IMR-90 (cell line): ENCODE data around the gene KIF4B. TPM values are rescaled to one million over a fixed set of nuclear protein-coding genes. Genes with fewer than 3 reads are reported as not detected.

Experiments
- ATAC-seq: fragments of 200-7000 bp; cut with Tn5 transposase; 2 replicates; pipeline ENCODE4 v1.9.1; 2020; ENCODE audit warnings: low read depth, mild to moderate bottlenecking, moderate library complexity
- BruUV-seq: library from RNA; stranded (reverse); fragments of 400-500 nt; replicated peaks from 2 replicates; lab custom pipeline; 2021; lab: Mats Ljungman, UMichigan
- CTCF ChIA-PET: fragments of 300-600 bp; formaldehyde crosslinking; extraction: SDS; loops from one replicate; lab custom pipeline; 2021; ENCODE audit warnings: antibody characterized with exemption; lab: Yijun Ruan, JAX
- POLR2A ChIA-PET: fragments of 300-600 bp; sonication (Branson Sonifier 250); formaldehyde crosslinking; loops from one replicate; lab custom pipeline; 2022; ENCODE audit warnings: antibody characterized with exemption; ENCODE audit not compliant: unreplicated experiment; lab: Charles Lee
- DNase-seq: peaks from one replicate; pipeline ENCODE4 v3.0.0; 2013
- H2AFZ ChIP-seq: replicated peaks from 2 replicates; pipeline ENCODE3; 2013; ENCODE audit warnings: low read length, mild to moderate bottlenecking; ENCODE audit not compliant: poor library complexity
- H2AK5ac ChIP-seq: 2 replicates; pipeline ENCODE4 v1.6.1; 2013; ENCODE audit warnings: low read depth, low read length, inconsistent platforms
- H2AK9ac ChIP-seq: replicated peaks from 2 replicates; pipeline ENCODE3; 2013; ENCODE audit warnings: mild to moderate bottlenecking, low read depth, low read length, moderate library complexity; ENCODE audit not compliant: poor library complexity
- H2BK120ac ChIP-seq: 2 replicates; pipeline ENCODE4 v1.6.1; 2013; ENCODE audit warnings: low read depth, low read length, inconsistent platforms
- H2BK15ac ChIP-seq: 3 replicates; pipeline ENCODE4 v1.6.1; 2013; ENCODE audit warnings: low read depth, low read length, inconsistent platforms
- H2BK20ac ChIP-seq: 2 replicates; pipeline ENCODE4 v1.6.1; 2013; ENCODE audit warnings: low read depth, mild to moderate bottlenecking, inconsistent platforms, low read length, moderate library complexity
- H2BK5ac ChIP-seq: 2 replicates; pipeline ENCODE4 v1.6.1; 2013; ENCODE audit warnings: mild to moderate bottlenecking, low read depth, low read length, inconsistent platforms; ENCODE audit not compliant: poor library complexity, severe bottlenecking
- H3K14ac ChIP-seq: replicated peaks from 2 replicates; pipeline ENCODE4 v1.6.1; 2013; ENCODE audit warnings: low read depth, low read length, inconsistent platforms
- H3K18ac ChIP-seq: 2 replicates; pipeline ENCODE4 v1.6.1; 2013; ENCODE audit warnings: low read depth, low read length, control low read depth
- H3K23ac ChIP-seq: 2 replicates; pipeline ENCODE4 v1.6.1; 2013; ENCODE audit warnings: low read depth, low read length, inconsistent platforms
- H3K27ac ChIP-seq: 2 replicates; pipeline ENCODE4 v1.5.1; 2013; ENCODE audit warnings: mild to moderate bottlenecking, control low read depth, low read length; ENCODE audit not compliant: insufficient read depth
- H3K27me3 ChIP-seq: 2 replicates; pipeline ENCODE4 v1.6.1; 2013; ENCODE audit warnings: low read length; ENCODE audit not compliant: control insufficient read depth, insufficient read depth
- H3K36me3 ChIP-seq: 2 replicates; pipeline ENCODE4 v1.6.1; 2013; ENCODE audit warnings: low read length, mixed read lengths; ENCODE audit not compliant: control insufficient read depth, insufficient read depth
- H3K4ac ChIP-seq: 2 replicates; pipeline ENCODE4 v1.6.1; 2013; ENCODE audit warnings: low read depth, low read length, inconsistent platforms
- H3K4me1 ChIP-seq: 2 replicates; pipeline ENCODE4 v1.6.1; 2013; ENCODE audit warnings: low read length, mixed read lengths; ENCODE audit not compliant: control insufficient read depth, insufficient read depth
- H3K4me2 ChIP-seq: 2 replicates; pipeline ENCODE4 v1.6.1; 2013; ENCODE audit warnings: low read depth, mild to moderate bottlenecking, control low read depth, low read length, moderate library complexity
- H3K4me3 ChIP-seq: 2 replicates; pipeline ENCODE4 v1.5.1; 2013; ENCODE audit warnings: low read depth, mild to moderate bottlenecking, control low read depth, low read length, moderate library complexity; ENCODE audit not compliant: insufficient read depth
- H3K56ac ChIP-seq: 2 replicates; pipeline ENCODE4 v1.6.1; 2013; ENCODE audit warnings: low read length, inconsistent platforms; ENCODE audit not compliant: insufficient read depth; ENCODE audit errors: extremely low read depth
- H3K79me1 ChIP-seq, 2 experiments: 2 replicates each; pipeline ENCODE4 v1.6.1; 2013; ENCODE audit warnings: low read length in 2 of 2, inconsistent platforms in 1 of 2, low read depth in 1 of 2
- H3K9ac ChIP-seq: 2 replicates; pipeline ENCODE4 v1.6.1; 2013; ENCODE audit warnings: low read depth, low read length, control low read depth
- H3K9me1 ChIP-seq: 2 replicates; pipeline ENCODE4 v1.6.1; 2013; ENCODE audit warnings: low read length, inconsistent platforms; ENCODE audit not compliant: insufficient read depth
- H3K9me3 ChIP-seq: 2 replicates; pipeline ENCODE4 v1.6.1; 2013; ENCODE audit warnings: low read length; ENCODE audit not compliant: control insufficient read depth, insufficient read depth
- H4K20me1 ChIP-seq: 2 replicates; pipeline ENCODE4 v1.6.1; 2013; ENCODE audit warnings: low read length, inconsistent platforms; ENCODE audit not compliant: insufficient read depth
- H4K5ac ChIP-seq: 2 replicates; pipeline ENCODE4 v1.6.1; 2013; ENCODE audit warnings: mild to moderate bottlenecking, low read depth, low read length, control low read depth
- H4K8ac ChIP-seq, 2 experiments: 2 replicates each; pipeline ENCODE4 v1.6.1; 2013; ENCODE audit warnings: low read depth in 2 of 2, low read length in 2 of 2, control low read depth in 1 of 2, inconsistent platforms in 1 of 2
- H4K91ac ChIP-seq: 2 replicates; pipeline ENCODE4 v1.6.1; 2013; ENCODE audit warnings: low read depth, low read length, inconsistent platforms; ENCODE audit not compliant: insufficient read depth
- BHLHE40 ChIP-seq: fragments of 150-350 bp; IDR thresholded peaks from 2 replicates; pipeline ENCODE4 v1.6.1; 2016; ENCODE audit warnings: mild to moderate bottlenecking, low read depth, low read length
- CTCF ChIP-seq: conservative IDR thresholded peaks from 2 replicates; pipeline ENCODE4 v1.5.1; 2012; ENCODE audit warnings: mild to moderate bottlenecking, low read depth, low read length, improper control_type of control experiment
- WGBS, 2 experiments: methylation state at CpG; one replicate each; pipeline versions ENCODE4 v1.1.5 to v1.1.7; 2013; ENCODE audit warnings: missing lambda C conversion rate in 2 of 2; ENCODE audit not compliant: insufficient read length in 1 of 2; ENCODE audit errors: extremely low coverage in 2 of 2; 5-methylcytosine and 5-hydroxymethylcytosine counted together
- dilution Hi-C: fragments of 300-500 bp; cut with HindIII; formaldehyde crosslinking; loops from one replicate; pipeline ENCODE4 v1.14.3; 2018; ENCODE audit warnings: low sequenced_read_pairs; ENCODE audit not compliant: unreplicated experiment
- in situ Hi-C: fragments of 300-500 bp; cut with MboI; formaldehyde crosslinking; loops from 3 replicates; pipeline ENCODE4 v1.14.3; 2019; ENCODE audit warnings: low sequenced_read_pairs, inconsistent platforms, mixed read lengths
- intact Hi-C: fragments of 100-400 bp; cut with micrococcal nuclease; formaldehyde crosslinking; loops from 2 replicates; pipeline ENCODE4 v1.10.0; 2022
- polyA plus RNA-seq, 3 experiments: library from polyadenylated mRNA; depleted of rRNA; stranded (reverse); fragments of >200 nt; gene quantifications; 2 replicates each; pipeline ENCODE4 v1.2.3, GENCODE V29; 2012; ENCODE audit warnings: low replicate concordance in 1 of 3
- total RNA-seq: library from RNA; depleted of rRNA; stranded (reverse); fragments of >200 nt; gene quantifications from 2 replicates; pipeline ENCODE4 v1.2.3, GENCODE V29; 2012; rRNA removed

Gene KIF4B
- total and polyA plus RNA-seq, 2 of the 4 experiments (the other 2 are of a cell fraction): under 0.01 to 0.03 TPM

GRCh38 chr5:155066886-155067595 is 53.5 kb downstream of the KIF4B start:
- Histone ChIP-seq H3K4me1 (no peaks in the 10 kb centered on the region), H3K14ac (no peak overlapping the region), H4K91ac (no peak overlapping the region), H4K8ac (no peak overlapping the region), H2AK5ac (no peak overlapping the region), H3K36me3 (no peaks in the 10 kb centered on the region), H3K9ac (no peak overlapping the region), H3K27me3 (no peaks in the 10 kb centered on the region), H3K18ac (no peak overlapping the region), H2BK15ac (no peak overlapping the region), H3K9me3 (no peaks in the 10 kb centered on the region), H3K27ac (no peak overlapping the region), H3K4ac (no peak overlapping the region), H3K79me1 (no peaks in the 10 kb centered on the region), H4K20me1 (no peaks in the 10 kb centered on the region), H4K5ac (no peak overlapping the region), H2AK9ac (no peak overlapping the region), H2BK5ac (no peak overlapping the region), H2BK120ac (no peak overlapping the region), H2AFZ (no peak overlapping the region), H3K4me3 (no peak overlapping the region), H2BK20ac (no peak overlapping the region), H3K23ac (no peak overlapping the region), H3K4me2 (no peak overlapping the region), H3K9me1 (no peaks in the 10 kb centered on the region), H3K56ac (no peak overlapping the region)
- ChIA-PET CTCF (no interaction called here), POLR2A (no interaction called here)
- dilution Hi-C loops: no loop called here
- no peak for DNase-seq
- intact Hi-C loops: no loop called here
- 40% methylated on average over 1 of the region's 9 CpGs; no CpG with 5 or more reads in 1 of the 2 experiments for WGBS, 2 experiments
- TF ChIP-seq BHLHE40: no peak
- no peak for TF ChIP-seq CTCF
- in situ Hi-C loops: no loop called here
- ATAC-seq: no peak
- BruUV-seq: no TSS peak

Other genes with a start within 250 kb of the KIF4B start
- gene FAXDC2, start 163.2 kb upstream of the KIF4B start, total RNA-seq: 4.2 and 4.3 TPM in 2 replicates
- gene FAXDC2, start 163.2 kb upstream of the KIF4B start, polyA plus RNA-seq (2012; rRNA removed): 8.1 and 8.9 TPM in 2 replicates
- 49.1 and 53.3 TPM in 2 replicates for gene CNOT8, start 155.1 kb upstream of the KIF4B start, total RNA-seq
- gene CNOT8, start 155.1 kb upstream of the KIF4B start, polyA plus RNA-seq (2012; rRNA removed): 35.1 and 41.4 TPM in 2 replicates
- gene GEMIN5, start 75.5 kb upstream of the KIF4B start, total RNA-seq: 27.5 and 31.5 TPM in 2 replicates
- 8.1 and 9.0 TPM in 2 replicates for gene GEMIN5, start 75.5 kb upstream of the KIF4B start, polyA plus RNA-seq (2012; rRNA removed)
- gene MRPL22, start 72.7 kb upstream of the KIF4B start, total RNA-seq: 13.3 and 21.7 TPM in 2 replicates
- gene MRPL22, start 72.7 kb upstream of the KIF4B start, polyA plus RNA-seq (2012; rRNA removed): 58.0 and 58.5 TPM in 2 replicates